Kidney glomerular epithelial cell (primary cell): ENCODE data around the gene GPC1.
"Not testable (repeated sequence)": the region's sequence is repeated elsewhere in the genome, so short reads cannot be mapped to it uniquely, and the experiment has no call there.

ENCODE experiments used
- DNase-seq: peaks from one replicate; lab custom pipeline; 2025; lab: John Stamatoyannopoulos, UW

The GPC1 gene, protein sequence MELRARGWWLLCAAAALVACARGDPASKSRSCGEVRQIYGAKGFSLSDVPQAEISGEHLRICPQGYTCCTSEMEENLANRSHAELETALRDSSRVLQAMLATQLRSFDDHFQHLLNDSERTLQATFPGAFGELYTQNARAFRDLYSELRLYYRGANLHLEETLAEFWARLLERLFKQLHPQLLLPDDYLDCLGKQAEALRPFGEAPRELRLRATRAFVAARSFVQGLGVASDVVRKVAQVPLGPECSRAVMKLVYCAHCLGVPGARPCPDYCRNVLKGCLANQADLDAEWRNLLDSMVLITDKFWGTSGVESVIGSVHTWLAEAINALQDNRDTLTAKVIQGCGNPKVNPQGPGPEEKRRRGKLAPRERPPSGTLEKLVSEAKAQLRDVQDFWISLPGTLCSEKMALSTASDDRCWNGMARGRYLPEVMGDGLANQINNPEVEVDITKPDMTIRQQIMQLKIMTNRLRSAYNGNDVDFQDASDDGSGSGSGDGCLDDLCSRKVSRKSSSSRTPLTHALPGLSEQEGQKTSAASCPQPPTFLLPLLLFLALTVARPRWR

DNA sequence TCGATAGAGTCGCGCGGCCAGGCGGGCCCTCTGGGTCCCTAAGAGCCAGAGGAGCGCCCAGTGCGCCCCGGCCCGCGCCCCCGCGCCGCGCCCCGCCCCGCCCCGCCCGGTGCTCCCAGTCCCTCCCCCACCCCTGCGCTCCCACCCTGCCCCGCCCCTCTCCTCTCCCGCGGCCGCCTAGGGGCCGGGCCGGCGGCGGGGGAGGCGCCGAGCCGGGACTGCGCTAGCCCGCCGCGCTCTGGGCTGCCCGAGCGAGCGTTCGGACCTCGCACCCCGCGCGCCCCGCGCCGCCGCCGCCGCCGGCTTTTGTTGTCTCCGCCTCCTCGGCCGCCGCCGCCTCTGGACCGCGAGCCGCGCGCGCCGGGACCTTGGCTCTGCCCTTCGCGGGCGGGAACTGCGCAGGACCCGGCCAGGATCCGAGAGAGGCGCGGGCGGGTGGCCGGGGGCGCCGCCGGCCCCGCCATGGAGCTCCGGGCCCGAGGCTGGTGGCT is at the start of gene GPC1:
Gene GPC1, plus strand, starts transcription at position 207 of the 491 bp plus-strand sequence. Its CDS starts 256 bp downstream, at position 463.
- DNase-seq: no peak

- DNase-seq: no peak
Measured at GRCh38 chr2:240386326-240386725, 49.1 kb upstream of the GPC1 start.

GRCh38 chr2:240386743-240387142 is 48.7 kb upstream of the GPC1 start:
- DNase-seq: not testable (repeated sequence)

GRCh38 chr2:240387325-240387668 is 48.2 kb upstream of the GPC1 start:
- no peak for DNase-seq

- peak; percentile 26 for DNase-seq
Measured at GRCh38 chr2:240387669-240388358, 47.6 kb upstream of the GPC1 start.

DNA sequence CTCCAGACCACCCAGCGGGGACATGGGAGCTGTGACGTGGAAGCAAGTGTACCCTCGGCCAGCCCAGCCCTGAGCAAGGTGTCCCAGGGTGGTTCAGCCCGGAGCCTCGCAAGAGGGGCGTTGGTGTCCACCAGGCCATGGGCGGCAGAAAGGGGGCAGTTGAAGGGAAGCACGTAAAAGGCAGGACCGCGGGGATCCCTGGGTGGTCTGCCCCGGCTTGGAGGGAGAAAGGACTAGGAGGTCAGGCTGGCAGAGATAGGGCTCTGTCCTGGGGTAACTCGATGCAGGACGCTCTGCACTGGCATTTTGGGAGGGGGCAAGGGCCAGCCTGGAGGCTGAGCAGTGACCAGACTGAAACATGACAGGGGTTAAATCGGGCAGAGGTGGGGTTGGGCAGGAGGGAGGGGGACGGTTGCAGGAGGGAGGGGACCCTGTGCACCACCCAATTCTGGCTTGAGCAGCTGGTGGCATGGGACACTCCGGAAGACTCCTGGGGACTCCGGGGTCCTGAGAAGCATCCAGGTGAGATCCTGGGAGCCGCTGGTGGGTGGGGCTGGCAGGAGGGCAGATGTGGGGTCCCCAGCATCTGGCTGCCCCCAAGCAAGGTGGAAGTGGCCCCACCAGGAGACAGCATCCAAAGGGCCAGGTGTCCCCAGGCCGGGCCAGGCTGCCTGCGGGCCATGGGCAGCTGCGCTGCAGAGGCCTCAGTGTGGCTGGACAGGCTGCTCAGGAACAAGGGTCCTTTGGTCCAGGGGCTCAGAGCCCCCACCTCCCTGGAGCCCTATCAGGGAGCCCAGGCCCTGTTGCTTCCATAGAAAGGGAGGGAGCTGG is 46.8 kb upstream of the GPC1 start:
- DNase-seq: no peak

DNA sequence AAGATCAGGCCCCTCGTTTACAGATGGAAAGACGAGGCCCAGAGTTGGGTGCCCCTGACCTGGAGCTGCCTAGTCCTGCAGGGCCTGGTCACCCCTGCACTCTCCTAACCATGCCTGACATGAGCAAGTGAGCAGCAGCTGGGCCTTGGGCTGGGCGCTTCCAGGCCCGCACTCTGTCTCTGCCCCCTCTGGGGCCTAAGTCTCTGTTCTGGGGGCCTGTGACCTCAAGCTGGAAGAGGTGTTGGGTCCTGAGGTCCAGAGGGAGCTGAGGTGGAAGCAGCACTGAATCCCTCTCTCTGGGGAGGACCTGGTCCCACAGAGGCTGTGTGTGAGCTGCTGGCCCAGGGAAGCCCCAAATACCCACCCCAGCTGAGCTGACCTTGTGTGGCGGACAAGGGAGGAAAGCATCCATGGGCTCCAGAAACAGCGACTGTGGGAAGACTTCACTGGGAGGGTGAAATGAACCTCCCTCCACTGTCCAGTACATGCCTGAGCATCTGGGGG is 46.1 kb upstream of the GPC1 start:
- no peak for DNase-seq

- DNase-seq: no peak
Measured at GRCh38 chr2:240390091-240391073, 45.1 kb upstream of the GPC1 start.

GRCh38 chr2:240391111-240392051 is 44.1 kb upstream of the GPC1 start:
- no peak for DNase-seq

DNA sequence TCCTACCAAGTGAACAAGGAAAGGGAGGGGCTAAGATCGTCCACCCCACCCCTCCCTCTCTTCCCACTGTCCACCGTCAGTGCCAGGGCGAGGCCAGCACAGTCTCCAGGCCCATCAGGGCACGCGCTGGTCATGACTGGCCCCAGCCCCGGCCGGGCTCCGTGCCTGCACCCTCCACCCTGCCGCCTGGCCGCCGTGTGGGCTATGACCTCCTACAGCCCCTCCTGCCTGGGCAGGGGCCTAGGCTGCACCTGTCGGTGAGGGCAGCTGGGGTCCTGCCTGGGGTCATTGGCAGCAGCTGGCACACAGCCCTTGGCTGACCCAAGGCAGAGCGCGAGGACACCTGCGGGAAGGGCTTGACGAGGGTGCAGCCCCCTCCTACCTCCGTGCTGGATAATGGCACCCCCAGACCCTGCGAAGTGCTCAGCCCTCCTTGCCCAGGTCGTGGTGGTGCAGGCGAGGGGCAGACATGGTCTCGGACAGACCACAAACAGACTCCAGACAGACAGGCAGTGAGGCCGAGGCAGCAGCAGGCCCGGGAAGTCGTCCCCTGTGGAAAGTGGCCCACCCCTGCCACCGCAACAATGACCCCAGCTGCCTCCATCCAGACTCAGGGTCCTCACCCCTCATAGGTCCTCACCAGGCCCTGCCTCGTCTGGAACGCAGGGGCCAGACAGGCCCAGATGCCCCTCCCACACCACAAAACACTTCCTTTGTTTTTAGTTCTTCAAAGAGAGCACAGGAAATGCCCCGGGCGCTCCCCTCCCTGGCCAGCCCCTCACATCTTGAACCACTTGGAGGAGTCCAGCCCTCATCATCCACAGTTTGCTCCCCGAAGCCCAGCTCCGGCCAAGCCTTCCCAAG is 43.1 kb upstream of the GPC1 start:
- DNase-seq: no peak

DNA sequence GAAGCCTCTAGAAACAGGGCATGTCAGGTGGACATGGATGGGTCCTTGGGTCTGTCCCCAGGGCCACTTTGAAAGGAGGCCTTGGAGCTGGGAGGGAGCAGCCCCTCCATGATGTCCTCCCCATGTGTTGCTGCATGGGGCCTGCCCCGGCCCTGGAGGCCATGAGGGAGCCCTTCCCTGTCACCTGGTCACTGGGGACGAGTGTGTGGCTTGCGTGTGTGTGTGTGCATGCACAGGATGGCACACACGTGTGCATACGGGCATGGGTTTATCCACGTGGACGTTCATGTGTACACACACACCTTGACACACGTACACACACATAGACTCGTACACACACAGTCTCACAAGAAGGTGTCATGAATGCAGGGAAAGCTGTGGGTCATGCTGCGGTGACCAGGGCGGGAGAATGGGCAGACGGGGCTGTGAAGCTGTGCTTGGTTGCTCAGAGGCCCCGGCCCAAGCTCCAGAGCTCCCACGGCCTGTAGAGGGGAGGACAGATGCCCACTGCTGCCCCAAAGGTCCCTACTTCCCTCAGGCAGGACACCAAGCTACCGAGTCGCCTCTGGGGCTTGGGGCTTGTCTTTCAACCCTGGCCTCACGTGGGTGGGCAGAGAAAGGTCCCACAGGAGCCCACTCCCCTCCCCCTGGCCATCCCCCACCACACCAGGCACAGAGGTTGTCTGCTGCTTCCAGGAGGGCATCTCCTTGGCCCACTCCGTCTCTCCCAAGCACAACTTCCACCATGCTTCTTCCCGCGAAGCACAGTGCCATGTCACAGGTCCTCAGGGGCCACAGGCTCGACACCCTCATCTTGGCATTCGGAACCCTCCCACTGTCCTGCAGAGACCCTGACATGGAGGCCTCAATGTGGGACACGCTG is 42.3 kb upstream of the GPC1 start:
- DNase-seq: no peak

GRCh38 chr2:240393831-240394410 is 41.5 kb upstream of the GPC1 start:
- DNase-seq: no peak

GRCh38 chr2:240394549-240394948 is 40.9 kb upstream of the GPC1 start:
- DNase-seq: no peak

DNA sequence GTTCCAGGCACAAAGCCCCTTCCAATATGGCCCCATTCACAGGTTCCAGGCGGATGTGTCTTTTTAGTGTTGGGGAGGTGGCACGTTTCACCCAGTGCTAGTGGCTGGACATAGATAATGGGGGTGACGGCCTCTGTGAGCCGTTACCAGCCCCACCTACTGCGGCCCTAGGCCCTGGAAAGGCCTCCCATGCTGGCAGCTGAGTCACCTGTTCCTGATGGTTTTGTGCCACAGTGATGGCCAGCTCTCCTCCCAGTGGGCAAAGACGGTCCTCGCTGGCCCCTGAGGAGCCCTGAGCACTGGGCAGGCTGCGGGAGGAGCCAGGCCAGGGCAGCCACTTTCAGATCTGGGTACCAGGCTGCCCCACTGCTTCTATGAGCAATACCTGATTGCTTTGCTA is 40.0 kb upstream of the GPC1 start:
- no peak for DNase-seq

GRCh38 chr2:240395896-240396622 is 39.4 kb upstream of the GPC1 start:
- no peak for DNase-seq
